ENCODE data around the gene MPPED2.

DNA sequence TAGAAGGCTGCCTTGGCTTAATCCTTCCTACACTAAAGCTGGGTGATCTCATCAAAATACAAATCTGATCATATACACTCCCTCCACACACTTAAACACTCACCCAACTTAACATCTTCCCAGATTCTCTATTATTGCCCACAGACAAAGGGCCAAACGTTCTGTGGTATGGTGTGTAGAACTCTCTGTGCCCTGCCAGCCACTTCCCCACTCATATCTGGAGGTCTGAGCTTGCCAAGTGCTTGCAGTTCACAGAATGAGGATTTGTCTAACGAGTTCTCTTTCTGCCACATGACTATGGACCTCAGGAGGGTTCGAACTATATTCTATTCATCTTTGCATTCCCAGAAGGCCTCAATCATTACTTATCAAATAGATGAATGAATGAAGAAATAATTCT, 77.6 kb downstream of the MPPED2 start:
- no peak for TF ChIP-seq POLR2AphosphoS5 (IDR thresholded peaks at IDR 0.05; ENCODE audit: low read depth, low read length)
- TF ChIP-seq, protein P1, sequence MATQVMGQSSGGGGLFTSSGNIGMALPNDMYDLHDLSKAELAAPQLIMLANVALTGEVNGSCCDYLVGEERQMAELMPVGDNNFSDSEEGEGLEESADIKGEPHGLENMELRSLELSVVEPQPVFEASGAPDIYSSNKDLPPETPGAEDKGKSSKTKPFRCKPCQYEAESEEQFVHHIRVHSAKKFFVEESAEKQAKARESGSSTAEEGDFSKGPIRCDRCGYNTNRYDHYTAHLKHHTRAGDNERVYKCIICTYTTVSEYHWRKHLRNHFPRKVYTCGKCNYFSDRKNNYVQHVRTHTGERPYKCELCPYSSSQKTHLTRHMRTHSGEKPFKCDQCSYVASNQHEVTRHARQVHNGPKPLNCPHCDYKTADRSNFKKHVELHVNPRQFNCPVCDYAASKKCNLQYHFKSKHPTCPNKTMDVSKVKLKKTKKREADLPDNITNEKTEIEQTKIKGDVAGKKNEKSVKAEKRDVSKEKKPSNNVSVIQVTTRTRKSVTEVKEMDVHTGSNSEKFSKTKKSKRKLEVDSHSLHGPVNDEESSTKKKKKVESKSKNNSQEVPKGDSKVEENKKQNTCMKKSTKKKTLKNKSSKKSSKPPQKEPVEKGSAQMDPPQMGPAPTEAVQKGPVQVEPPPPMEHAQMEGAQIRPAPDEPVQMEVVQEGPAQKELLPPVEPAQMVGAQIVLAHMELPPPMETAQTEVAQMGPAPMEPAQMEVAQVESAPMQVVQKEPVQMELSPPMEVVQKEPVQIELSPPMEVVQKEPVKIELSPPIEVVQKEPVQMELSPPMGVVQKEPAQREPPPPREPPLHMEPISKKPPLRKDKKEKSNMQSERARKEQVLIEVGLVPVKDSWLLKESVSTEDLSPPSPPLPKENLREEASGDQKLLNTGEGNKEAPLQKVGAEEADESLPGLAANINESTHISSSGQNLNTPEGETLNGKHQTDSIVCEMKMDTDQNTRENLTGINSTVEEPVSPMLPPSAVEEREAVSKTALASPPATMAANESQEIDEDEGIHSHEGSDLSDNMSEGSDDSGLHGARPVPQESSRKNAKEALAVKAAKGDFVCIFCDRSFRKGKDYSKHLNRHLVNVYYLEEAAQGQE (IDR thresholded peaks at IDR 0.05; ENCODE audit: insufficient read depth in 1 of 2, low read depth in 2 of 2, low read length in 2 of 2): no peak

All from PFSK-1 (cell line).